LHCN-M2 (cell line): ENCODE results near the gene GAL3ST2. TPM values are rescaled to one million over a fixed set of nuclear protein-coding genes. Genes with fewer than 3 reads are reported as not detected.
"Not testable (repeated sequence)": the region's sequence is repeated elsewhere in the genome, so short reads cannot be mapped to it uniquely, and the experiment has no call there.

Experiments used
- DNase-seq: peaks from one replicate; pipeline ENCODE4 v3.0.0-alpha.2; 2012; ENCODE audit warnings: low read depth
- total RNA-seq: library from RNA; depleted of rRNA; stranded (reverse); fragments of >200 nt; gene quantifications from 2 replicates; pipeline ENCODE4 v1.2.3, GENCODE V29; 2014

Gene GAL3ST2
- total RNA-seq, 1 experiment from 2014 or later: not detected

DNA sequence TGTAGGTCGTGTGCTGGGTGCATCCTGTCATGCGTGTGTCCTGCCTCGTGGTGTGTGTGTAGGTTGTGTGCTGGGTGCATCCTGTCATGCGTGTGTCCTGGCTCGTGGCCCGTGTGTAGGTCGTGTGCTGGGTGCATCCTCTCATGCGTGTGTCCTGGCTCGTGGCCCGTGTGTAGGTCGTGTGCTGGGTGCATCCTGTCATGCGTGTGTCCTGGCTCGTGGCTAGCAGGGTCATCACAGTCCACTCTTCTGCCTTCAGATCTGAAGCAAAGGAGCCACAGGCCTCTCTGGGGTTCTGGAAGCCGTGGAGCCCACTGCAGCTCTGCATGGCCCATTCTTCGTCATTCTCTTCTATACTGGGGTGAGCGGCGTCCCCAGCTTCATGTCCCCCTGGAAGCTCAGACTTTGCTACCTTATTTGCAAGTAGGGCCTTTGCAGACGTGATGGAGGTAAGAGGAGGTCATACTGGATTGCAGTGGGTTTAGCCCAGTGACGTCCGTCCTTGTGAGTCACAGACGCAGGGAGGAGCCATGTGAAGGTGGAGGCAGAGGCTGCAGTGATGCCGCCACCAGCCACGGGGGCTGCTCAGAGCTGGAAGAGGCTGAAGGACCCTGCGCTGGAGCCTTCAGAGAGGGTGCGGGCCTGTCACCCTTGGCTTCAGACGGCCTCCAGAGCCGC, 43.5 kb downstream of the GAL3ST2 start:
- not testable (repeated sequence) for DNase-seq

DNA sequence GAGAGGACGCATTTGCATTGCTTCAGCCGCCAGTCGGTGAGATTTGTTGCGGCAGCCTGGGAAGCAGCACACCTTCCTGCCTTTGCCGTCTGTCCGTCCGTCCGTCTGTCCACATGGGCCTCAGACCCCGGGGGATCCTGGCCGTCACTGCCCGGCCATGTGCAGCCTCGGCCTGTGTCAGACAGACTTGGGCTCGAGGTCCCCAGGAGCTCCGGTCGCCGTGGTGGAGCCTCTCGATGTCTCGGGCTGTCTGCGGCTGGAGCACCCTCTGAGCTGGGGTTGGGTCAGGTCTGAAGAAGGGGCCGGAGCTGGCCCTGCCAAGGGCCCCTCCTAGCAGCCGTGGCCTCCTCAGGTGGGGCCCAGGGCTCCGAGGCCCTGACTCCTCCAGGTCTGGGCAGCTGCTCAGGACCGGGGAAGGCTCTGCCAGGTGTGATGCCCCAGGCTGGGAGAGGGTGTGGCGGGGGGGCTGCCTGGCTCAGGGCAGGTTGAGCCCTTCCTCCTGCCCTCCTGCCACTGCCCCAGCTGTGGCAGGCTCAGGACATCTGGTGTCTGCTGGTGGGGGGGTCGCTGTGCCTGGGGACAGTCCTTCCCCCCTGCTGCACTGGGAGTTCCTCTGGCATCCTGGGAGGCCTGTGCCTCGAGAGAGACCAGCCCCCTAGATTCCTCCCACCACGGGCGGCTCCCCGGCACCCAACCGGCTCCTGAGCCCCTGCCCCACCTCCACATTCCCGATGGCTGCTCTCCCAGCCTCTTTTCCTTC, 44.2 kb downstream of the GAL3ST2 start:
- DNase-seq: no peak

DNA sequence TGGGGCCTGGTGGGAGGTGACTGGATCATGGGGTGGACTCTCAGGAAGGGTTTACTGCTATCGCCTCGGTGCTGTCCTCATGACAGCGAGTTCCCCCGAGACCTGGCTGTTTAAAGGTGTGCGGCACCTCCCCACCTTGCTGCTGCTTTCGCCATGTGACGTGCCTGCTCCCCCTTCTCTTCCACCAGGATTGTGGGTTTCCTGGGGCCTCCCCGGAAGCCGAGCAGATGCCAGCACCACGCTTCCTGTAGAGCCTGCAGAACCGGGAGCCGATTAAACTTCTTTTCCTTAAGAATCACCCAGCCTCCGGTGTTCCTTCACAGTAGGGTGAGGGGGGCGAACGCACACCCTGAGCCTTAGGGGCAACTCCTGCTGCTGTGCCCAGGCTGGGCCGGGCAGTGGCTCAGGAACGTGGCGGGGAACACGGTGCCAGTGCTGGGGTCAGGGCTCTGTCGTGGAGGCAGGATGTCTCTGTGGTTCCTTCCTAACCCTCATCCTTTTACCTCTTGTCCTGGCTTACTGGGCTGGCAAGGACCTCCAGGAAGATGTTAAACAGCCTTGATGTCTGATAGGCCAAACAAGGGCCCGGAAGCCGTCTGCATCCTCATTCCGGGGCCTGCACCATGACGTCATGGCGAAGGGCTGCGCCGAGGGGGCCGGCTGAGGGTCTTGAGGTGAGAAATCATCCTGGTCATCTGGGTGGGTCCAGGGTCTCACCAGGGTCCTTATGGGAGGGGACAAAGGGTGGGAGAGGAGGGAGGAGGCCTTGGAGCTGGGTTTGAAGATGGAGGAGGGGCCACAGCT, 45.0 kb downstream of the GAL3ST2 start:
- no peak for DNase-seq

DNA sequence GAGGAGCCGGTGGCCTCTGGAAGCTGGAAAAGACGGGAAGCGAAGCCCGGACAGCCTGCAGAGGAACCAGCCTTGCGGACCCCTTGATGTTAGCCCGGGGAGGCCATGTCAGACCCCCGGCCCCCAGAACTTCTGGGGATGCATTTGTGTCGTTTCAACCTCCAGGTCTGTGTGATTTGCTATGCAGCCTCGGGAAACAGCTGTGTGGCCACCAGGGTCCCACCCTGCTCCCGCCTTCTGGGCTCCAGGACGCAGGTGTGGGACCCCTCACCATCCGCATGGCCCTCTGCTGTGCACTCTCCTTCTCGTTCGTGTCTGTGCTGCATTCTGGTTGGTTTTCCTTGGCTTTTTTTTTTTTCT, 45.6 kb downstream of the GAL3ST2 start:
- no peak for DNase-seq

DNA sequence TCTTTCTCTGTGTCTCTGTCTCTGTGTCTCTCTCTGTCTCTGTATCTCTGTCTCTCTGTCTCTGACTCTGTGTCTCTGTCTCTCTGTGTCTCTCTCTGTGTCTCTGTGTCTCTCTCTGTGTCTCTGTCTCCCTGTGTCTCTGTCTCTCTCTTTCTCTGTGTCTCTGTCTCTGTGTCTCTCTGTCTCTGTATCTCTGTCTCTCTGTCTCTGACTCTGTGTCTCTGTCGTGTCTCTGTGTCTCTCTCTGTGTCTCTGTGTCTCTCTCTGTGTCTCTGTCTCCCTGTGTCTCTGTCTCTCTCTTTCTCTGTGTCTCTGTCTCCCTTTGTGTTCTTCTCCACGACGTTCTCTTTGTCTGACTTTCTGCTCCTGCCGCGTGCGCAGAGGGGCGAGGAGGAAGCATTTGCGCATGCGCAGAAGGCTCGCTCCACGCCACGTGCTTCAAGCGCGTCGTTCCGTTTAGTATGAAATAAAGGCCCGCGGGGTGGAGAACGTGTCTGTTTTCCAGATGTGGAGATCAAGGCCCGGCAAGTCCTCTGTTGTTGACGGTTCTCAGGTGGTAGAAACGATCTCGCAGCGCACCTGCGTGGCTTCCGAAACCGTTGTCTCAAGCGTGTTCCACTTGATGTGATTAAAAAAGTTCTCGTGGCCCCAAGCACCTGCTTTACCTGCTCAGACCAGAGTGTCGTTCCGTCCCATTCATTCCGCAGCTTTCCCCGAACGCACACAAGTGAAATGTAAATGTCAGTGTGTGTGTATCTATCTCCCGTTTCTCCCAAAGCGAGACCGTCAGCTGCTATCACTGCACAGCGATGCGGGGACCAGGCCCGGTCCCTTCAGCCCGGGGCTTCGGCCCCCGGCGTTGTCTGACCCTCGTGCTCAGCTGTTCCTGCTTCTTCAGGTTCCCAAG, 47.2 kb downstream of the GAL3ST2 start:
- DNase-seq: not testable (repeated sequence)

DNA sequence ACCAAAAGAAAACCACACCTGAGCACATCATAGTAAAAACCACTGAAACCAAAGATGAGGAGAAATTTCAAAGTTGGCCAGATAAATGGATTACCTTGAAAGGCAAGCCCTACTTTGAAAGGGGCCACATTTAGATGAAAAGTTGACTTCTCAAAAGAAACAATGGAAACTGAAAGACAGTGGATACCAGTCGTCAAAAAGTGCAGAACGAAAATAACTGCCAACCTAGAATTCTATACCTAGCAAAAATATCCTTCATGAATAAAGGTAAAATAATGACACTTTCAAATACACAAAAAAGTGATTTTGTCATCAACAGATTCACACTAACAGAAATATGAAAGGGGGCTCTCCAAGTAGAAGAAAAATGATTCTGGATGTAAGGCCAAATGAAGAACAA, 50.8 kb downstream of the GAL3ST2 start:
- DNase-seq: no peak

DNA sequence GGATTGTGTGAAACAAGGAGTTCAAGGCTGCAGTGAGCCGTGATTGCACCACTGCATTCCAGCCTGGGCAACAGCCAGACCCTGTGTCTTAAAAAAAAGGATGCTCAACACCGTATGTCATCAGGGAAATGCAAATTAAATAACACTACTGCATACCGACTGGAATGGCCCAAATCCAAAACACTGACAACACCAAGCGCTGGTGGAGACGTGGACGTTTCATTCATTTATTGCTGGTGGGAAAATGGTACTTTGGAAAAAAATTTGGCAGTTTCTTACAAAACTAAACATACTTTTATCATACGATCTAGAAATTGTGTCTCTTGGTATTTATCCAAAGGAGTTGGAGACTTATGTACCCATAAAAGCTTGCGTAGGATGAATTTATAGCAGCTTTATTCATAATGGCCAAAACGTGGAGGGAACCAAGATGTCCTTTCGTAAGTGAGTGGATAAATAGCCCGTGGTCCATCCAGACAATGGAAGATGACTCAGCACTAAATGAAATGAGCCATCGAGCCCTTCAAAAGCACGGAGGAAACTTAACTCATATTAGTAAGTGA, 56.6 kb downstream of the GAL3ST2 start:
- no peak for DNase-seq

DNA sequence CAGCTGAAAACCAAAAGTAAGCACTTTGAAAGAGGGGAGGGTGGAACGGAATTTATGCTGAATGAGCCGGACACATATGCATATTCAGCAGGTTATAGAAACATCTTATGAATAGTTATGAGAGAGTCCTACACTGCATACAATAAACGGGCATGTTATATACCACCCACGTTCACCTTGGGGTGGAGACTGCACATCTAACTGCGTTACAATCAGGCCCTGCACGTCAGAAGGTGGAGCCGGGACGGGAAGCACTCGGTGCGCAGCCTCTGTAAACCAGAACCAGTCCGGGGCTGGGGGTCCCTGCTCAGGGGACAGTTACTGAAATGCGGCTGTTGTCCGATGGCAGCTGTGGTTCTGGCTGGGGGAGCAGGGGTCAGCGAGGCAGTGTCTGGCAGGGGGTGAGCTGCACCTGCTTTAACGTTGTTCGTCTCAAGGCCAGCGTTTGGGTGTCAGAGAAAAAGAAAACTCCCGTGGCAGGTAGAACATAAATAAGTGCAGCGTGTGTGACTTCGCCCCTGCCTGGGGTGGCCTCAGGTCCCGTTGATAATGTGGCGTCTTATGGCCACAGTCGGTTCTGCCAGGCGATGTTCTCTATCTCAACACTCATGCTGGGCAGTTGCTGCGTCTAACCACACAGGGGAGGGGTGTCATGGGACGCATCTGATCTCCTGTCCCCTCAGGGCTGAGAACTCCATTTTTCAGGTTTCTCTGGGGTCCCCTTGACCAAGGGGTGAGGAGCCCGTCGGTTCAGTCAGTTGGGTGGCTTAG, 57.3 kb downstream of the GAL3ST2 start:
- not testable (repeated sequence) for DNase-seq

DNA sequence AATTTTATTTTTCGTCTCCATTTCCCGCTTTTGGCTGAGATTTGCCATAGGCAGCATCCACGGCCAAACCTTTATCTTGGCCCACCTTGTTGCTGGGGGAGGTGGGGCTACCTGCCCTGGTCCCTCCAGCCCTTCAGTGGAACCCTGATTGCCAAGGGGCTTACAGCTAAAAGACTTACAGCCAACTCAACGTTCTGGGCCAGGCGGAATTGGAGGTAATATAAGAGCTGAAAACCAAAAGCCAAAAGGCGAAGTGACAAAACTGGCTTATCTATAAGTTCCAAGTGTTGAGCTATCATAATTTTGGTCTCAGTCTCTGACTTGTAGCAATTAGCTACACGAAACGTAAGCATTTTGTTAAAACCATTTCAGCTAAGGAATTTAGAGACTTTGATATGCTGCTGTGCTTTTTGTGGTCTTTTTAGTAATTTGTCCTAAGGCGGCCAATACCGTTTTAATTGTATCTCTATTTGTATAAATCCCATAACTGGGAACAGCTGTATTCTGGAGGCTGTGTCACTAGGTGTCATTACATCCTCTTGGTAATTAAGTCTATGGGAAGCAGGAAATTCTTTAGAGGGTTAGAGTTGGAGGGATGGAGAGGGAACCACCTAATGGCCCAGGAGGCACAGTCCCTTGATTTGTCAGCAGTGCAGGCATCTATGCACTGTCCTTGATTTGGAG, 58.0 kb downstream of the GAL3ST2 start:
- no peak for DNase-seq

DNA sequence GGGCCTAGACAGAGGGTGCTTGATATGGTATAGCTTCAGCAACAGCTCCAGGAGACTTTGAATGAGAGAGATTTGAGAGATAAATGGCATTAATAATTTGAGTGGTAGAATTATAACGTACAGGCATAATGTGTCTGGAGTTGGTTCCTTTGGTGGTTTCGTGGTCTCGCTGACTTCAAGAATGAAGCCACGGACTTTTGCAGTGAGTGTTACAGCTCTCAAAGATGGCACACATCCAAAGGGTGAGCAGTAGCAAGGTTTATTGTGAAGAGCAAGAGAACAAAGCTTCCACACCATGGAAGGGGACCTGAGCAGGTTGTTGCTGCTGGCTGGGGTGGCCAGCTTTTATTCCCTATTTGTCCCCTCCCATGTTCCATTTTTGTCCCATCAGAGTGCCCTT, 59.0 kb downstream of the GAL3ST2 start:
- no peak for DNase-seq

DNA sequence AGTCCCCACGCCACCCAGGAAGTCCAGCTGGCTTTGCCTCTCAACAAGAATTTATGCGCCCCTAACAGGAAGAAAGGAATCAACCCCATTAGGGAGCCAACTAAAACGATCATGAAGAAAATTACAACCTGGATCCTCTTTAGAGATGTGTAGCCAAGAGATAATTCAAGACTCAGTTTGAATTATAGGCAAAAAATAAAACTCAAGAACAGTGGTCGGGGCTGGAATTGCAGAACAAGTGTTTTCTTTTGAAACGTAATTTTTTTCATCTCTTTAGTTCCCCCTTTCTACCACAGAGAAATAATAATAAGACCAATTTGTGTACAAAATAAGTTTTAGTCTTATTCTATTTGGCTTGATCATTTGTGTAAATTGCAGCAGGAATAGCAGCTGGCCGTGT, 59.7 kb downstream of the GAL3ST2 start:
- no peak for DNase-seq

DNA sequence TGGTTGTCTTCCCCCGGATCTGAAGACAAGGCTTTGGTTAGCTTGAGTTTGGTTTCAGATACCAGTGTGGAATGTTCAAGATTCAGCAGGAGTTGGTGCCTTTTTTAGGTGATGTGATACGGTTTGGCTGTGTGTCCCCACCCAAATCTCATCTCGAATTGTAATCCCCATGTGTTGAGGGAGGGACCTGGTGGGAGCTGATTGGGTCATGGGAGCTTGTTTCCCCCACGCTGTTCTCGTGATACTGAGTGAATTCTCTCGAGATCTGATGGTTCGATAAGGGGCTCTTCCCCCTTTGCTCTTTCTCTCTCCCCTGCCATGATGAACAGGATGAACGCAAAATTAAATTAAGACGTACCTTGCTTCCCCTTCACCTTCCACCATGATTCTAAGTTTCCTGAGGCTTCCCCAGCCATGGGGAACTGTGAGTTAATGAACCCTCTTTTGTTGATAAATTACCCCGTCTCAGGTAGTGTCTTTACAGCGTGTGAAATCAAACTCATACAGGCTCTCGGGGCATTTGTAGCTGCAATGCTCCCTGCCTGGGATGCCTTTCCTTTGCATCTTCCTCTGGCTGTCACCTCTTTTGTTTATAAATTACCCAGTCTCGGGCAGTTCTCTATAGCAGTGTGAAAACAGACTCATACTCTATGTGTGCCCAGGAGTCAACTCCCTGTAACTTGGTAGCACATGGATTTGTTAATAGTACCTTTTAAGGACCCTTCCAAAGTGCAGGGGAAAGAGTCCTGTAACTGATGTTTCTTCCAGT, 60.8 kb downstream of the GAL3ST2 start:
- DNase-seq: no peak

DNA sequence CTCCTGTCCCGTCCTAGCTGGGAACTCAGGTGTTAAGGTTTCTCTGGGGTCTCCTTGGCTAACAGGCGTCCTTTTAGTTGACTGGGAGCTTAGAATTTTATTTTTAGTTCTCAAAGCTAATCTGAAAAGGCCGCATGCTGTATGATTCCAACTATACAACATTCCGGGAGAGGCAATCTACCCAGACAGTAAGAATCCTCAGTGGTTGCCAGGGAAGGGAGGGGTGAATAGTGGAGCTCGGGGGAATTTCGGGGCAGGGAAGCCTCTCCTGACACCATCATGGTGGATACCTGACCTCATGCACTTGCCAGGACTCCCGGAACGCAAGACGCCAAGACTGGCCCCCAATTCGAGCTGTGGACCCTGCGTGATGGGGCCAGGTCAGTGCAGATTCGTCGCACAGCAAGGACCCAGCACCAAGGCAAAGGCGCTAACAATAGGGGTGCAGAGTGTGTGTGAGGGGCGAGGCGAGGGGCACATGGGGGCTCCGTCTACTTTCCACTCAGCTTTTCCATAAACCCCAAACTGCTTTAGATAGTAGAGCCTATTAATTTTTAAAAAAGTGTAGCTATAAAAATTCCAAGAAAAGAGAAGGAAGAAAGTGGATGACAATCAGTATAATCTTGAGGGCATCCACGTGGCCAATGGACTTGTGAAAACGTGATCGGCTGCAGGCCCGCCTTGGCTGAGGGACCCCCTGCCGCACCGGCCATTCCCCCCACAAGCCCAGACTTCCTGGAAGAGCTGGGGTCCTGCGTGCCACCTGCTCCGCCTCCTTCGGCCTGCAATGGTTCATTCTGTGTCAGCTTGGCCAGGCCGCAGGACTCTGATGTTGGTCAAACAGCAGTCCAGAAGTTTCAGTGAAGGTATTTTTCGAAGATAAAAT, 64.8 kb downstream of the GAL3ST2 start:
- no peak for DNase-seq

DNA sequence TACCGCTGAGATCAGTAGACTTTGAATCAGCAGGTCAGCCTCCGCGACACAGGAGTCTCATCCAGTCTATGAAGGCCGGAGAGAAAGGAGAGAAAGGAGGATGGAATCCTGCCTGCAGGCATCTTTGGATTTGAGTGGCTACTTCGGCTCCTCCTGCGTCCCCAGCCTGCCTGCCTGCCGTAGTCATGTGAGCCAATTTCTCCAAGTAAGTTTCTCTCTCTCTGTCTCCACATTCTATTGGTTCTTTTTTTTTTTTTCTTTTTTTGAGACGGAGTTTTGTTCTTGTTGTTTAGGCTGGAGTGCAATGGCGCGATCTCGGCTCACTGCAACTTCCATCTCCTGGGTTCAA, 65.4 kb downstream of the GAL3ST2 start:
- DNase-seq: no peak

DNA sequence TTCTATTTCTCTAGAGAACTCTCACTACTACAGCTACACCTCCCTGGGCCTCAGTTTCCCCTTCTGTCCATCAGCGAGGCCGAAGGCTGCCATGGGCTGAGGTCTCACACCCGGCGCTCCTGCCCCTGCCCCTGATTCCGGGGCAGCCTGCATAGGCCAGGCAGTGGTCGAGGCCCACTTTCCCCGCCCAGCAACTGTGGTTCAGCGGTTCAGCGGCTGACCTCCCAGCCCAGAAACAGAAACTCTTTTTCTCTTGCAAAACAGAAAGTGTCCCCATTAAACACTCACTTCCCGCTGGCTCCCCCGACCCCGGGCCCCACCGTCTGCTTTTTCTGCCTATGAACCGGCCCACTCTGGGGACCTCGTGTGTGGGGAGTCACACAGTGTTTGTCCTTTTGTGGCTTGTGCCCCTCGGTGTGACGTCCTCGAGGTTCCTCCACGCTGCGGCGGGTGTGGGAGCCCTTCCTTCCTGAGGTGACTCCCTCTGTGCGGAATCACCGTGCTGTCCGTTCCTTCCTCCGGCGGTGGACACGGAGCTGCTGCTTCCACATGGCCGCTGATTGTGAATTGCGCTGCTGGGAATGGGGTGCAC, 66.1 kb downstream of the GAL3ST2 start:
- no peak for DNase-seq

DNA sequence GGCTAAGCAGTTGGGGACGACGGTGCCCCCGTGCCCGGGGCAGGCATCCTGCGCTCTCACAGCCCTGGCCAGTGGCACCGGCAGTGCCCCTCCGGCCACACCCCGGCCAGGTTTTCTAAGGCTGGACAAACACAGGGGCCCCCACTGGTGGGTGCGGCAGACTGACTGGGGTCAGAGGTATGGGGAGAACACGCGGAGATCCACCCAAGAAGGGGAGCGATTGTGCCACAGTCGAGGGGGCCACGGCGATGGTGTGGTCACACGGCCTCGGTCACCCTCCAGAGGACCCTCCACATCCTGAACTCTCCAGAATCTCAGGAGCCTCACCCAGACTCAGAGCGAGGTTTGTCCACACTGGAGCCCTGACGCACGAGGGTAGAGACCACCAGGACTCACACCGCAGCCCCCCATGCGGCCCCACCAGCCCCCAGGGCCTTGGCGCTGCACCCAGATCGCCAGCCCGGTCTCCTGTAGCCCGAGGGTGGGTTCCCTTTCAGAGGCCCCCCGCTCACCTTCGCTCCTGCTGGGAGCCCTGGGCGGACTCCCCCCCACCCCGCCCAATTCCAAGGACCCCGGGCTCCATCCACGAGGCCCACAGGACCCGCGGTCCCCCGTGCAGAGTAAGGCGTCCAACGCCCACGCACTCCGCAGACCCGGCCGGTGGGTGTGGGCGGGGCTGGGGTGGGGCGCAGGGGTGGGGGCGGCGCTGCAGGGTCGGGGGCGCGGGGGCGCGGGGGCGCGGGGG, 66.9 kb downstream of the GAL3ST2 start:
- DNase-seq: no peak
